Placental epithelial cell (primary cell): ENCODE data around the gene TSHZ1. TPM values are rescaled to one million over a fixed set of nuclear protein-coding genes. Genes with fewer than 3 reads are reported as not detected.

ENCODE experiments used
- total RNA-seq: library from RNA; depleted of rRNA; stranded (reverse); fragments of >200 nt; gene quantifications from 2 replicates; pipeline ENCODE4 v1.2.3, GENCODE V29; 2012

TSHZ1 gene
- 11.8 and 14.4 TPM in 2 replicates for total RNA-seq

GRCh38 chr18:75210274-75211001, at the start of gene TSHZ1:
Gene TSHZ1, plus strand, starts transcription at chr18:75210797. Its CDS starts 1,080 bp downstream, at chr18:75211877.

GRCh38 chr18:75209129-75209950, 1.3 kb upstream of the TSHZ1 start, which contains the start of gene PTGR3:
Gene PTGR3, minus strand, starts transcription at chr18:75209139. Its CDS starts 81 bp downstream, at chr18:75209058.

Other genes starting within 250 kb of the TSHZ1 start
- gene PTGR3, start 1.7 kb upstream of the TSHZ1 start, total RNA-seq, result 14.5 and 25.5 TPM in 2 replicates
- not detected in 2 replicates for gene SMIM21, start 216.9 kb downstream of the TSHZ1 start, total RNA-seq